Medulla oblongata (tissue), 1 donor: Measurements from ENCODE around the gene POU2AF1.

Source experiments
- DNase-seq: peaks from one replicate; pipeline ENCODE4 v3.0.0-alpha.2; 2015; ENCODE audit errors: extremely low spot score

POU2AF1 gene

DNA sequence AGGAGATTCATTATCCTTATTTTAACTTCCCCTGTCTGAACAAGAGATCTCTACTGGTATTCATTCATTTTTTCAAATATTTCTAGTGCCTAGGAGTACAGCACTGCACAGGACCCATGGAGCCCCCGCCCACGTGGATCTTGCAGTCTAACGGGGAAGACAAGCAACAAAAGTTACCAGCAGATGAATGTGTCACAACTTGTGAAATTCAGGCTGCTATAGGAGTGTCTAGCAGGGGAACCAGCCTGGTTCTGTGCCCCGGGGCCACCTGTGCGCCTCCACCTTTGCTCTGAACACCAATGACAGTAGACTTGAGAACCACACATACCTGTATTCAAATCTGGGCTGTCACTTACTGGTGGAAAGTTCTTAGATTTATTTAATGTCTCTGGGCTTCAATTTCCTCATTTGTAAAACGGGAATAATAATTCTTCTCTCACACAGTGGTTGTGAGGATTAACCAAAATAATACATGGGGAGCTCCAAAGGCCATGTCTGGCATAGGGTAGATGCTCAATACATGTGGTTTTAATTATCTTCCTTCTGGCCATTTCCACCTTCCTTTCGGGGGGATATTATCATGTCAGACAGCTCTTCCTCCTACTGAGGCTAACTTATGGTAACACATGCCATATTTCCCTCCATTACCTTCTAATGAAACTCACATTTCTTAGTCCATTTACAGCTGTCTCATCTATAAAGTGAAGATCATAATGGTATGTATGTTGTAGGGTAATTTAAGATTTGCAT is 17.8 kb downstream of the POU2AF1 start:
- DNase-seq, result no peak

DNA sequence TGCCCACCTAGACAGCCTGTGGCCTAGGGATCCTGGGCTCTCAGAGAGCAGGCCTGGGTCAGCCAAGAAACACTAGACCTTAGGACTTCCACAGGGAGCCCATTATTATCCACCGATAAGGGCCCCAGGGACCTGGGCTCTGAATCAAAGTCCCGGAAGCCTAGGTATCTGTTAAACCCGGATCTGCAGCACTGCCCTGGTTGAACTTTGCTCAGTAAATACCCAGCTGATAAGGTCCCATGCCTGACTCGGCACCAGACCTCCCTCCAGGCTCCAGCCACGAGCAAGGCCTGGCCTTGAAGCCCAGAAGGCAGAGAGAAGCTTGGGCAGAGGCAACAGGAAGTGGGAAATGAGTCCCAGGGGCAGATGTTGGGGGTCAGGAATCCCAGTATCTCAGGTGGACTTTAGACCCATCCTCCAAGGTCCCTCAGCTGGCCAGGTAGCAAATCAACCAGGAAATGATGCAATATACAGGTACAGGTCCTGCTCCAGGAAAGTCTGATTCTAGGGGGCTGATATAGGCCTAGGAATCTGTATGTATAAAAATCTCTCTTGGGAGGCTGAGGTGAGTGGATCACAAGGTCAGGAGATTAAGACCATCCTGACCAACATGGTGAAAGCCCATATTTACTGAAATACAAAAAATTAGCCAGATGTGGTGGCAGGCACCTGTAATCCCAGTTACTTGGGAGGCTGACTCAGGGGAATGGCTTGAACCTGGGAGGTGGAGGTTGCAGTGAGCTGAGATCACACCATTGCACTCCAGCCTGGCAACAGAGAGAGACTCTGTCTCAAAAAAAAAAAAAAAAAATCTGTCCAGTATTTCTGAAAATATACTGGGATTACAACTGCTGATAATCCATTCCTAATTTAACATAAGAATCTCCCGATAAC is 18.7 kb downstream of the POU2AF1 start:
- DNase-seq, result no peak

DNA sequence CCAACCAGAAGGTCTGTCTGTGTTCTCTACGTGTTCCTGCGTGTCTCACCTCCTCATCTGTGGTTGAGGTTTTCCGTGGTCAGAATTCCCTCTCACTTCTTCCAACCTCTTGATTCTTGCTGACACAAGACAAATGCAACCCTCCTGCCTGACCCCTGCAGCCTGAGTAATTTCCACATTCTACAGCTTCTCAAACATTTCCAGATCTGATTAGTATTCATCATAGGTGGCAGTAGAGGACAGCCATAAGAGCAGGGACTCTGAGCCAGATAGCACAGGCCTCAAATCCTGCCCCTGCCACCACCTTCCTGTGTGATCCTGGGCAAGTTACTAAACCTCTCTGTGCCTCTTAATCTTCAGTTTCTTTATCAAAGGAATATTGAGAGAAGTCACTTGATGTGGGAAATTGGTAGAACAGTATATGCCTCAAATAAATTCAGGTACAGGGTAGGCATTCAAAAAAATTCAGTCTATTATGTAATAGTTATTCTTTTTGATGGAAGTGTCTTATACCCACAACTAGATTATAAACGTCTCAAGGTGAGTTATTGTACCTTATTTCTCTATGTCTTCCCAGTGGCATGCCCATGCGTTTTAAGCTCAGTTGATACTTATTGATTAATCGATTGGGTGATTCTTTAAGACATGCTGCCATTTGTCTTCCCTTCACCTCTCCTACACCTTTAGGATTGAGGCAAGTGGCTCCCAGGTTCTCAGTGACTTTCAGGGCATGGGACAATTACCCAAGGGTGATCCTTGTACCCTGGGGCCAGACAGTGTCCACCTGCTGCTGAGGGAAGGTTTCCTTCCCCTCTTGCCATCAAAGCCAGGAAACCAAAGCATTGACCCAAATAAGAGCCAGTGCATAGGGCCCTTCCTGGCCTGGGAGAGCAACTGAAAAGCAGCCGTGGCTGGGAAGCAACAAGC is 19.6 kb downstream of the POU2AF1 start:
- DNase-seq, result no peak

DNA sequence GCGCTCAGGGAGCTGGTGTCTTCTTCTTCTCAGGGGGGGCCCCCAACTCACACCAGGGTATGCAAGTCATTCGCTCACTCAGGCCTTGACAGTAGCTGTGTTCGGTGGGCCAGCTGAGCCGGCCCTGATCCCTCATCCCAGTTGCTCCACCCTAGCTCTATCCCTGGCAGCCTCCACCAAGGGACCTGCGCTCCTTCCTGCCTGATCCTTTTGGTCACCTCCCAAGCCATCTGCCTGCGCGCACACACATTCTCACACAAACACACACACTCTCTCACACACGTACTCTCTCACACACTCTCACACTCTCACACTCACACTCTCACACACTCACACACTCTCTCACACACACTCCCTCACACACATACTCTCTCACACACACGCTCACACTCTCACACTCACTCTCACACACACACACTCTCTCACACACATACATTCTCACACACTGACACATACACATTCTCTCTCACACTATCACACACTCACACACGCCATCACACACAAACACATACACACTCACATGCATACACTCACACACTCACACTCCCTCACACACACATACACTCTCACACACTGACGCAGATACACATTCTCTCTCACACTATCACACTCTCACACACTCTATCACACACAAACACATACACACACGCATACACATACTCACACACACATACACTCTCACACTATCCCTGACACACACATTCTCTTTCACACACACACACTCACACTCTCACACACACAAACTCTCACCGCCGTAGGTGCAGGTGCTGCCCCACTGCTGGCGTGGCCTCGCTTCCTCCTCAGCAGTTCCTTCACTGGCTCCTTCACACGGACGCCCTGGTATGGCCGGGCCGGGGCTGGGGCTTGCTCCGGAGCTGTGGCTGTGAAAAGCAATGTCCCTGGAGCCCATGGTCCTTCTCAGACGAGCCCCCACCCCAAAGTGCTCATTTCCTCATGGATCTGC is 20.8 kb downstream of the POU2AF1 start:
- DNase-seq, result no peak

DNA sequence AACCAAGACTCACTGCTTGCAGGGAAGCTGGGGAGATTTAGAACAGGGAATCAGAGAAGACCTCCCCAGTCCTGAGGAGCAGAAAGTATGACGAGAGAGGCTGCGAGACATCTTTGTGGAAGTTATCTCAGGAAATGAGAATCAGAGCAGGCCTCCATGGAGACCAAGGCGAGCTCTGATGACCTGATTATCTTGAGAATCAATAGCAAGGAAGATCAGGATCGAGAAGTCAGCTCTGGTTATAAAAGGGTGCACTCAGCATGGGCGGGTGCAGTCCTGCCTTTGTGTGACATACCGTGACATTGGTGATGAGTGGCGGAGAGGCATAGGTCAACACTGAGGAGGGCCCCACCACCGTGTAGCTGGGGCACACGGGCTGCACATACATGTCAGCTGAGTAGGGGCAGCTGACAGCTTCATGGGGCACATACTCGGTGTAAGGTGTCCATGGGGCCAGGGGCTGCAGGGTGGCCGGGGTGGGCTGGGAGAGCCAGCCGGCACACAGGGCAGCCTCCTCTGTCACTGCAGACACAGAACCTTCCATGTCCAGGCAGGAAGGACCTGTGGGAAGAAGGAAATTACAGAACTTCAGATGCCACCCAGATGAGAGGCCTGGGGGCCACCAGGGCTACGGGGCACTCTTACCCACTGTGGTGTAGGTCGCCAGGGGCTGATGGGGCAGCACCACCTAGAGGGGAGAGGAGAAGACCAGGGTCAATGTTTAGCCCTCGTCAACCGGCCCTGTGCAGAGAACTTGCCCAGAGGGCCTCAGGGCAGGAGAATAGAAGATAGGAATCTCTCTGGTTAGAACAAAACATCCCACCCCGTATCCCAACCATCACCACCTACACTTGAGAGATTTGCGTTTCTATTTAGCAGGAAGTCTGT is 21.7 kb downstream of the POU2AF1 start:
- DNase-seq, result no peak

DNA sequence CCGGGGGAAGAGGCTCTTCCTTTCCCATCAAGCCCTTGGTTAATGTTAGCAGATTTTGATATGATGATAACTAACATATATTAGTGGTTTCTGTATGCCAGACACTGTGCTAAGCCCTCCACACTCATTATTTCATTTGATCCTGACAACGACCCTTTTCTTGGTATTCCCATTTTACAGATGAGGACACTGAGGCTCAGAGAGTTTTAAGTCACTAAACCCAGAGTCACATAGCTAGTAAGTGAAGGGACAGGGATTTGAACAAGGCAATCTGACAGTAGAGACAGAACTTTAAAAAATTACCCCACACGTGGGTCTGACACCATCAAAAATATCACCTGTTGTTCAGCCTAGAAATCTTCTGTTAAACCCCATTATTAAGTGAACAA is 22.4 kb downstream of the POU2AF1 start:
- no peak for DNase-seq

DNA sequence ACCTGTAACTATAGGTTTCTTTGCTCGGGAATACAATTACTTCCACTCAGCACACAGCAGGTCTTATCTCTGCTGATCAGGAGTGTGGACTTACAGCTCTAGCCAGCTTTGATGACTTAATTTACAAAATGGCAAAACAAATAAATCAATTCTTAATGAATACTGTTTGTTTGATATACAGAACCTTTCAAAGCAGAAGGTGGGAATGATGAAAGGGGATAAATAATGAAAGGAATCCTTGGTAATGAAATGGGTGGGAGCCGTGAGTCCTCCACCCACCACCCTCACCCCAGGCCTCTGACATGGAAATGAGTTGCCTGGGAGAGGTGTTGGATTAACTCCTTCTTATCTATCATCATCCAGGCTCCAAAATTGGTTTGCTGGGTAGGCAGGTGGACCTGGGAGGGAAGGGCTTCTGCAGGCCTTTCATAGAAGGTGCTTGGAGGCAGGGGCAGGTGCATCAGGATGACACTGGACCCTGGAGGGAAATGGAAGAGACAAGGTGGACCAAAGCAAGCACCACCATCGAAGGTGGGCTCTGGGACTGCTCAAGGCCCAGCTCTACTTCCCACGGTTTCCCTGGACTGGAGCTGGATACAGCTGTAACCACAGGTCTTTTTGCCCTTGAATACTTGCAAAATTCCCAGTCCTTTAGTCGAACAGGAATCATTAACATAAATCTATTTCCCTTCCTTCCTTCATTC is 23.0 kb downstream of the POU2AF1 start:
- DNase-seq, result no peak

DNA sequence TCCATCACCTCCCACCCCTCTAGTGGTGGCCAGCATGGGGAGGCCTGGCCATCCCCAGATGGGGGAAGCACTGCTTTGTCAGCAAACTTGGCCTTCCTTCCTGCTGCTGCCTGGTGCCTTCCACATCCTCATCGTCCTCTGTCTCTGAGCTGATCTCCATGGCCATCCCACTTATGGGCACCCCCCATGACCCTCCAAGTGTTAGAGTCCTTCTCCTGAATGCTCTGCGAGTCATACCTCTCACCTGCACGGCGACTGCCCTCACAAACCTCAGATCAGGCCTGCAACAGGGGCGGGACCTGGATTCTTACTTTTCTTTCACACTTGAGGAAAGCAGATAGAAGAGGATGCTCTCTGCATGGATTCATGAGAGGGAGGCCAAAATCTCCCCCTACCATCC is 24.0 kb downstream of the POU2AF1 start:
- no peak for DNase-seq

DNA sequence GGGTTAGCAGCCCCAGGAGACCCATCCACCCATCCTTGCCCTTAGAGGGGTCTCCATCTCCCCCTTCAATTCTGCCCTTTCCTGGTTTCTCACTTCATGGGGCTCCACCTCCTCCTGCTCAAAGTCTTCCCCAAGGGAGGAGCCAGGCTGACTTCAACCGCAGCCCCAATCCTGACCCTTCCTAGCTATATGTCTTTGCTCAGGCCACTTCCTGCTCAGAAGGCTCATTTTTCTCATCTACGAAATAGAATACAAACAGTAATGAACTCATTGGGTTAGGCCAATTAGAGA is 24.5 kb downstream of the POU2AF1 start:
- DNase-seq, result no peak

DNA sequence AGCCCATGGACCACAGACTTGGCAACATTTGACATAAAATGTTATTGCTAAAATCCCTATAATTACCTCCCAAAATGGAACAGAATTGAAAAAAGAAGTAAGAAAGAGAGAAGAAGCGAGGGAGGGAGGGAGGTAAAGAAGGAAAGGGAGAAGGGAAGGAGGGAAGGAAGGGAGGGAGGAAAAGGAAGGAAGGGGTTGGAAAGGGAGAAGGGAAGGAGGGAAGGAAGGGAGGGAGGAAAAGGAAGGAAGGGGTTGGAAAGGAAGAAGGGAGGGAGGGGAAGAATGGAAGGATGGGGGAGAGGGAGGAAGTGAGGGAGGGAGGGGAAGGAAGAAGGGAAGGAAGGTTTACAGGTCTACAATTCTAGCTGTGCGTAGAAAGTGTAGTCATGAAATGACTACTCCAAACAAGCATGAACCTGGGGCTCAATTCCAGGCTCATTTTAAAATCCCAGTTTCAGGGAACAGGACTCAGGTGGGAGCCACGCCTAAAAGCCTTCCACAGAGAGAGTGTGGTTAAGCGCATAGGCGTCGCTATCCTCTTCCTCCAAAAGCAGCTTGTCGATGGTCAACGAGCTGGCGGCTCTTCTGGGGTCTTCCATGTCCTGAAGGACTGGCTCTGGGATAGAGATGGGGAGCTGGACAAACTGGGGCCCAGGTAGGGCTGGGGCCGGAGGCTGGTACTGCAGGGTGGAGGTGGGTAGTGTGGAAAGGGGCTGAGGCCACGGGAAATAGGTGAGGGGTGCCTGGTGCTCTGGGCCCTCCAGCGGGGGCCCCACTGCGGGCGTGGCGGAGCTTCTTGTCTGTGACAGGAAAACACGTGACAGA is 25.1 kb downstream of the POU2AF1 start:
- no peak for DNase-seq

DNA sequence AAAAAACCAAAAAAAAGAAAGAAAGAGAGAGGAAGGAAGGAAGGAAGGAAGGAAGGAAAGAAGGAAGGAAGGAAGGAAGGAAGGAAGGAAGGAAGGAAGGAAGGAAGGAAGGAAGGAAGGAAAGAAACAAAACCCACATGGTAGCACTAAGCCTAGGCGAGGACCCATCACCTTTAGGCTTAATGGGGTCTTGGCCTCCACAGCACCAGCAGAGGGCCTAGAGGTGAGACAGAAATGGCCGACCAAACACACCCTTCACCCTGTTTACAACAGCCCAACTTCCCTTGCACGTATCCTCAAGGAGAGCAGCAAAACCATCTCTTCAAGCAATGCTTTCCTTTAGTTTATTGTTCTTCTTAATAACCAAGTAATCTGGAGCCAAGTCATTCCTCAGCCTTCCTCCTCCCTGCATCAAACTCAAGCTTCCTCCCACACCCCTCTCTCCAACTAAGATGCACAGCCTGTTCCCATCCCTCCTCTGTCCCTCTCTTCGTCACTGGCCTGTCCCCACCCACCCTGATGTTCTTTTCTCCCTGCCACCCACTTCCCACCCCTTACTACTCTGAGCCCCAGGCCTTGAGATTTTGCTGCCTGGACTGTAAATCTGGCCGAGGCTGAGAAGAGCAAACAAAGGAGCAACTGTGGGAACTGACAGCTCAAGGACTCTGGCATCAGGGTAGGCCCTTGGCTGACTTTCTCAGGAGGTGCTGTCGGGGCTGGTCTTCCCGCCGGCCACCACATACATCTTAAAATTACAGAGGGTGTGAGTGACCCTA is 26.0 kb downstream of the POU2AF1 start:
- DNase-seq, result no peak

DNA sequence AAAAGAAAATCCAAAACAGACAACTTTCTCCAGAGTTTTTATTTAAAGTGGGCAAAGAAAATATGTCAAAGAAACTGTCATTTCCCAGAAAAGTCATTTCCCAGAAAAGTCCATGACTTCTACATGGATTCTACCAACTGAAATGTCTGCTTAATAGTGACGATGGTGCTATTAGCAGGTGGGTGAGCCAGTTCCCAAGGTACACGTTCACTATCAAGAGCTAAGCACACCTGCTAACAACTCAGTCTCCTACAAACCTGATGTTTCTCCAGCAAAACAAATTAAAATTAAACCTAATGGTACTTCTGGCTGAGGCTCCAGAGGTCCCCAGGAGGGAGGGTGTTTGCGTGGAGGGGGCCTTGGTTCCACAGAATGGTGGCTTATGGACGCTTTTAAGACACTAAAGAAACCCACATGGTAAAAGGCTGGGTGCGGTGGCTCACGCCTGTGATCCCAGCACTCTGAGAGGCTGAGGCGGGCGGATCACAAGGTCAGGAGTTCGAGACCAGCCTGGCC is 26.8 kb downstream of the POU2AF1 start:
- DNase-seq, result no peak

DNA sequence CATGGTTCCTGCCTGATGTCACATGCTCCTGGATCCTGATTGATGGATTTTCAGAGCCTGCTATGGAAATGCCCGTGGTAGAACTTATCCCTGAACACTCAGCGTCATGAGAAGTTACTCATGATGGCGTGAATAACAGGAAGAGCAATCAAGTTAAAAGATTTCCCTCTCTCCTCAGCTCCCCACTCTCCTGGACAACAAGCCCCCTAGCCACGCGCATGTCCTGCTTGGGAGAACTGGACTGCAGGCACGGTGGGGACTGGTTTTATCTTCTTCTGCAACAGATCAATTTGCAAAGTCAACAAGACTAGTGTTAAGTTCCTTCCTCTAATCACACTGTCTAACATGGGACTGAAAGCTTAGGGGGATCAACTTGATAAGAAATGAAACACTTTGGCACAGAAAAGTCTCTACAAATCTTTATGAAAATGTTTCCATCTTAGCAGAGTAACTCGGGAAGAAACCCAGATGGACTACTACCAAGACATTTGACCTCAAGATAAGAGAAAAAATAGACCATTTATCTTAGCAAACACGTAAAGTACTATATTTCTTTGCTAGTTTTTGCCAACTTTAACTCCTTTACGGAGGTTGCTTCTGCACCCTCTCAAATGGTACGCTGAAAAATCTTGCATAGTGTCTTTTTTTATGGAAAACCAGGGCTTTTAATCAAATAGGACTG is 27.6 kb downstream of the POU2AF1 start:
- DNase-seq, result no peak

DNA sequence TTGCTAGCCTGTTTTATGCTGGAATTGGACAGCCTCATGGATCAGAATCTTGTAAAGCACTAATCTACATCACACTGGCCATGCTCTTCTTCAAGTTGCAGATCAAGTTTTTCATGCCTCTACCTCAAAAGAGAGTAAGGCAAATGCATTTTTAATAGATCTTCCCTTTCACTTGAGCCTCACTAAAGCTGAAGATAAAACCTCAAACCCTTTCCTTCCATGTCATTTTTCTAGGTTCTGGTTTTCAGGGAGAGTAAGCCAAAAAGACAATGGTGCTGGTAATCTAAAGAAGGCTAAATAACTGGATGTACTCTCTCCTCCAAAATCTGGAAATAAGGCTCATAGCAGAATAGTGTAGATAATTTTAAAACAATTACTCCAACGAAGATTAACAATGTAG is 28.3 kb downstream of the POU2AF1 start:
- DNase-seq, result no peak

DNA sequence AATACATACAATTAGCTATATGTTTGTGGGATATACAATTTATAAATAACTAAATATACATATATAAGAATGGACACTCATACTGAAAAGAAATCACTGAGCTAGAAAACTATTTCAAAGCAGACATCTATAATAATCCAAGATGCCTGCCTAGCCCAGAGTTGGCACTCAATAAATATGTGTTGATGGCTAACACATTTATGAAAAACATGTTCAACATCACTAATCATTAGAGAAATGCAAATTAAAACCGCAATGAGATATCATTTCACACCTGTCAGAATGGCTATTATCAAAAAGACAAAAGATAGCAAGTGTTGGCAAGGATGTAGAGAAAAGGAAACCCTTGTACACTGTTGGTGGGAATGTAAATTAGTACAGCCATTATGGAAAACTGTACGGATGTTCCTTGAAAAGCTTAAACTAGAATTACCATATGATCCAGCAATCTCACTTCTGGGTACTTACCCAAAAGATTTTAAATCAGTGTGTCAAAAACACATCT is 29.8 kb downstream of the POU2AF1 start:
- DNase-seq, result no peak

DNA sequence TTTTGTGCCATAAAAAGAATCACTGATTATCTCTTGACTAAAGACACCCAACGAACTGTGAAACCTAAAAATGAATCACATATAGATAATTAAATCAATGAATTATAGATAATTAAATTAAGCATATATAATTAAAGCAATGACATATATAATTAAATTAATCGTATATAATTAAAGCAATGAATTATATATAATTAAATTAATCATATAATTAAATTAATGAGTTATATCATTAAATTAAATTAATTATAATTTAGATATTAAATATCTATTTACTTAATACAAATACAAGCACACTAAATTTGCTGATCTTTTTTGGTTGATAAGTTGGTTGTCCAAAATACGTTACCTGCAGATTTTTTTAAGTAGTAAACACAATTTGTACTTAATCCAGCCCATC is 30.9 kb downstream of the POU2AF1 start:
- DNase-seq, result no peak

DNA sequence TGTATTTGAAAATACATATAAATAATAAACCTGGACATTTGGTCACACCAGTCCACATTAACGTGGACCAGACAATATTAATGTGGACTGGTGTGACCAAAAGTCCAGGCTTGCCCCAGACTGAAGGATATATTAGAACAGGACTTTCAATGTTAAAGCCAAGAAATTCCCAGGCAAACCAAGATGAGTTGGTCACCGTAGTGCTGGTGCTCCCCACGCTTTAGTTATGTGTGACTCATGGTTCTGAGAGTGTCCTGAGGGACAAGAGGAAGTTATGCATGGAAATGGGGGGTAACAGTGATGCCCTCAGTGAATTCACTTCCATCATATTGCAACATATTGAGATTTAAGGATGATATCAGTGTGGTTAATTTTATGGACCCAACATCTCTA is 31.4 kb downstream of the POU2AF1 start:
- no peak for DNase-seq
